Adrenal gland (tissue), 5 donors: ENCODE results near the gene AOPEP.

Experiments used
- CTCF ChIP-seq, 6 experiments: fragments of 450-650 bp in 4 of 6; fragments of 200-600 bp in 2 of 6; sonication (generic) in 1 of 6; IDR thresholded peaks; 1 replicate in 5 of 6; 2 replicates in 1 of 6; pipeline versions ENCODE4 v1.5.1 to v1.8.0; 2016 to 2021; ENCODE audit warnings: antibody characterized with exemption in 6 of 6, mild to moderate bottlenecking in 2 of 6, moderate library complexity in 1 of 6
- POLR2A ChIP-seq, 2 donors: fragments of 450-650 bp; IDR thresholded peaks; one replicate each; pipeline ENCODE4 v1.6.1; 2017; ENCODE audit warnings: antibody characterized with exemption in 2 of 2, mild to moderate bottlenecking in 2 of 2, moderate library complexity in 1 of 2
- donor health status: DM: no; HTN: no; CAD: no.

GRCh38 chr9:94996641-94997040 is 270.1 kb downstream of the AOPEP start:
- no peak for TF ChIP-seq CTCF (IDR thresholded peaks at IDR 0.05)
- no peak for TF ChIP-seq POLR2A (IDR thresholded peaks at IDR 0.05)
